Thymus (tissue), 11 donors: ENCODE results near the gene ZNF687. TPM values are rescaled to one million over a fixed set of nuclear protein-coding genes. Genes with fewer than 3 reads are reported as not detected.
"Not testable (repeated sequence)": the region's sequence is repeated elsewhere in the genome, so short reads cannot be mapped to it uniquely, and the experiment has no call there.

ENCODE experiments used
- DNase-seq, 9 donors: peaks; one replicate each; pipeline ENCODE4 v3.0.0-alpha.2; 2013; ENCODE audit warnings: low spot score in 9 of 9, low read depth in 6 of 9, missing footprints in 1 of 9
- H3K27ac ChIP-seq, 2 donors: one replicate each; pipeline ENCODE4 v1.5.1; 2013; ENCODE audit warnings: control low read depth in 1 of 2, low read depth in 1 of 2, low read length in 1 of 2, mild to moderate bottlenecking in 1 of 2, moderate library complexity in 1 of 2
- H3K27me3 ChIP-seq, 2 donors: one replicate each; pipeline ENCODE4 v1.5.1; 2013; ENCODE audit warnings: low read length in 1 of 2; ENCODE audit not compliant: control insufficient read depth in 2 of 2, insufficient read depth in 1 of 2
- H3K36me3 ChIP-seq, 2 donors: one replicate each; pipeline ENCODE4 v1.5.1; 2013; ENCODE audit warnings: low read length in 1 of 2, mild to moderate bottlenecking in 1 of 2, moderate library complexity in 1 of 2; ENCODE audit not compliant: control insufficient read depth in 2 of 2, insufficient read depth in 2 of 2
- H3K4me1 ChIP-seq, 2 donors: one replicate each; pipeline ENCODE4 v1.5.1; 2013; ENCODE audit warnings: low read length in 2 of 2; ENCODE audit not compliant: control insufficient read depth in 2 of 2, insufficient read depth in 2 of 2
- H3K4me3 ChIP-seq, 2 donors: one replicate each; pipeline ENCODE4 v1.5.1; 2013; ENCODE audit warnings: low read length in 2 of 2, control low read depth in 1 of 2, mild to moderate bottlenecking in 1 of 2
- H3K9me3 ChIP-seq, 2 donors: one replicate each; pipeline ENCODE4 v1.5.1; 2013; ENCODE audit warnings: low read length in 1 of 2, mild to moderate bottlenecking in 1 of 2; ENCODE audit not compliant: control insufficient read depth in 2 of 2, insufficient read depth in 1 of 2
- WGBS: extraction: QIAGEN DNeasy Blood & Tissue Kit; methylation state at CpG from one replicate; pipeline ENCODE4 v1.1.7; 2013; 5-methylcytosine and 5-hydroxymethylcytosine counted together
- polyA plus RNA-seq: library from polyadenylated mRNA; stranded (reverse); fragments of 200-250 nt; gene quantifications from one replicate; pipeline ENCODE4 v1.2.3, GENCODE V29; 2013
- total RNA-seq: library from RNA; stranded (reverse); fragments of 120-200 nt; gene quantifications from one replicate; pipeline ENCODE4 v1.2.4, GENCODE V29; 2013
- donor health status: healthy.

Gene ZNF687
- total and polyA plus RNA-seq, 2 donors: 9.8 to 11.1 TPM

DNA sequence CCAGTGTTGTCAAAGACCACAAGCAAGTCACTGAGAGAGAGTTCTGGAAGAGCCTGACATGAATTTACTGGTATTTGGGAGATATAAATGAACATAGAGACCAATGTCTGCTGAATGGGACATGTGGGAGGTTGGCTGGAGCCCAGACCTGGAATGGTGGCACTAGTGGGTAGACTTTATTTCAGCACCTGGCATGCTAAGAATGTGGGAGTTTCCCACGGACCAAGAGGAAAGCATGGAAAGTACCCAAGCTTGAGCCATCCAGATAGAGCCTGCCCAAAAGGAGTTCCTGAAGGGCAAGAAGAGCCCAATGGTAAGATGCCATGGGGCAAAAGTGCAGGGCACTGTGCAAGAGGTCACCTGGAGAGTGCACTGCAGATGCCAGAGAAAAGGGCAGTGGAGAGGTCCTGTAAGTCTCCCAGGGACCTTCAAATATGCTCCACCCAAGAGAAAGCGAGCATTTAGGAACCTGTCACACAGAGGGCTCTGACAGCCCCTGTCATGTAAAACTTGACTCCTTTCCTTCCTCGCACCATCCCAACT, 8.1 kb upstream of the ZNF687 start:
- Histone ChIP-seq H3K27ac (no peak overlapping the region), H3K4me1 (no peaks in the 10 kb centered on the region), H3K9me3 (no peaks in the 10 kb centered on the region), H3K36me3 (peaks cover 0 to 15% of the 10 kb centered on the region in 2 donors), H3K27me3 (no peaks in the 10 kb centered on the region), H3K4me3 (no peak overlapping the region)
- no peak for DNase-seq
- 95% methylated on average over 3 of the region's 3 CpGs for WGBS

GRCh38 chr1:151275341-151275740, 6.8 kb upstream of the ZNF687 start:
- H3K27ac ChIP-seq, H3K27me3 ChIP-seq, H3K4me3 ChIP-seq, H3K9me3 ChIP-seq, H3K4me1 ChIP-seq, DNase-seq: not testable (repeated sequence)
- WGBS: 96% methylated on average over 5 of the region's 5 CpGs
- H3K36me3 ChIP-seq: peaks cover 0 to 10% of the 10 kb centered on the region in 2 donors

DNA sequence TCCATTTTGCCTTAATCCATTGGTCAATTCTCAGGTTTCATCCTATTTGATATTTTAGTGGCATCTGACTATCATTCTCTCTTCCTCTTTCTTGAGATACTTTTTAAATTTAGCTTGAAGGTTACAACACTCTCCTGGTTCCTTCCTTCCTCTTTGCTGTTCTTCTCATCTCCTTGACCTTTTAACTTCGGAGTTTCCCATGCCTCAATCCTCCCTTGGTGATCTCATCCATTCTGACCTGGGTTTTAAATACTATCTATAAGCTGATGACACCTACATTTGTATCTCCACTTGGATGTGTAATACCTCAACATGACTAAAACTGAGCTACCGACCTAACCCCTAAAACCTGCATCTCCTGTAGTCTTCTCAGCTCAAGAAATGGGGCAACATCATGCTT, 4.8 kb upstream of the ZNF687 start:
- DNase-seq: no peak
- peaks cover 0 to 3% of the 10 kb centered on the region in 2 donors for H3K36me3 ChIP-seq
- H3K9me3 ChIP-seq: no peaks in the 10 kb centered on the region
- peaks cover 3 to 11% of the 10 kb centered on the region in 2 donors for H3K4me1 ChIP-seq
- 59% methylated on average over 2 of the region's 2 CpGs for WGBS
- H3K27me3 ChIP-seq: no peaks in the 10 kb centered on the region
- H3K27ac ChIP-seq: no peak overlapping the region
- no peak overlapping the region for H3K4me3 ChIP-seq

GRCh38 chr1:151281225-151281968, 702 bp upstream of the ZNF687 start:
- DNase-seq: peak; percentile 82 to 97 (median 89)
- Histone ChIP-seq H3K9me3 (peaks cover 0 to 5% of the 10 kb centered on the region in 2 donors), H3K27me3 (no peaks in the 10 kb centered on the region), H3K36me3 (peaks cover 8 to 13% of the 10 kb centered on the region in 2 donors), H3K4me3 (peak overlapping the region; percentile 57 to 79), H3K27ac (peak overlapping the region; percentile 98 to 99), H3K4me1 (peaks cover 17 to 31% of the 10 kb centered on the region in 2 donors)
- WGBS: under 1% methylated on average over 48 of the region's 48 CpGs

DNA sequence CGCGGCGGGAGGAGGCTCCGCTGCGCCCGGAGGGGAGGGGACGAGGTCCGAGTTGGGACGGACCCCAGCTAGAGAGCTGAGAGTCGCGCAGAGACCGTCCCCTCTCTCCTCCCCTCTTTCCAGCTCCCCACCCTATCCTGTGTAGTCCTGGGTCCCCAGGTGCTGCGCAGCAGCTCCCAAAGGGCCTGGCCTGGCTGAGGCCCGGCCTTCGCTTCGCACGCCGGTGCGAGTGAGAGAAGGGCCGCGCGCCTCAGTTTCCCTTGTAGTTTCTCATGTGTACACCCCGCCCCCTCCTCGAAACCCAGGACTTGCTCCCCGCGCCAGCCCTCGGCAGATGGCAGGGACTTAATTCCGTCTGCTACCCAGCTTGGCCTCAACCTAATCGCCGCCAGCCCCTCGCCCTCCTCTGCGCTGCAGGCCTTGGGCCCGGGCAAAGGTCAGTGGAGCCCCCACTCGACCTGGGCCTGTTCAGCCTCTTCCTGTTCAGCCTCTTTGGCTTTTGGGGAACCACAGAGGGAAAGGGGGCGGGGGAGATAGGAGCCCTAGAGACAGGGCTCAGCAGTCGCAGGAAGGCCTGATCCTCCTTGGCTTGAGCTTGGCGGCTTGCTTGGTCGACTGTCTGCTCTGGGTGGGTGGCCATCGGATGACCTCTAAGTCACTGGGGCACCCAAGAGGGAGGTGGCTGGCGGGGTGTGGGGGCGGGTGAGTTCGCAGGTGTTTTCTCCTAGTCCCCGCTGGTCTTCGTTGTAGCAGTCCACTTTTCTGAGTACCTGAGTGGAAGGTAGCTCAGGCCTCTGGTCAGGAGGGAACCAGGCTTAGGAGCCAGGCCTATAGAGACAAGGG, 1.0 kb downstream of the ZNF687 start:
- peak overlapping the region; percentile 57 to 79 for H3K4me3 ChIP-seq
- H3K9me3 ChIP-seq: peaks cover 0 to 5% of the 10 kb centered on the region in 2 donors
- peaks cover 17 to 31% of the 10 kb centered on the region in 2 donors for H3K4me1 ChIP-seq
- H3K27ac ChIP-seq: peak overlapping the region; percentile 72 to 98
- H3K36me3 ChIP-seq: peaks cover 25 to 30% of the 10 kb centered on the region in 2 donors
- H3K27me3 ChIP-seq: no peaks in the 10 kb centered on the region
- 8% methylated on average over 44 of the region's 44 CpGs for WGBS
- peak in 7 of 9 donors; percentile 9 to 52 (median 23) for DNase-seq

- peaks cover 17 to 31% of the 10 kb centered on the region in 2 donors for H3K4me1 ChIP-seq
- no peak overlapping the region for H3K4me3 ChIP-seq
- peaks cover 35 to 40% of the 10 kb centered on the region in 2 donors for H3K36me3 ChIP-seq
- WGBS: 93% methylated on average over 2 of the region's 2 CpGs
- no peaks in the 10 kb centered on the region for H3K27me3 ChIP-seq
- peaks cover 0 to 5% of the 10 kb centered on the region in 2 donors for H3K9me3 ChIP-seq
- DNase-seq: no peak
- no peak overlapping the region for H3K27ac ChIP-seq
Measured at GRCh38 chr1:151284013-151284577, 2.0 kb downstream of the ZNF687 start.

GRCh38 chr1:151286619-151287340, 4.7 kb downstream of the ZNF687 start:
- H3K27ac ChIP-seq: no peak overlapping the region
- peaks cover 0 to 5% of the 10 kb centered on the region in 2 donors for H3K9me3 ChIP-seq
- peaks cover 14 to 23% of the 10 kb centered on the region in 2 donors for H3K4me1 ChIP-seq
- no peak for DNase-seq
- WGBS: 96% methylated on average over 10 of the region's 10 CpGs
- no peaks in the 10 kb centered on the region for H3K27me3 ChIP-seq
- no peak overlapping the region for H3K4me3 ChIP-seq
- H3K36me3 ChIP-seq: peaks cover 60 to 64% of the 10 kb centered on the region in 2 donors

DNA sequence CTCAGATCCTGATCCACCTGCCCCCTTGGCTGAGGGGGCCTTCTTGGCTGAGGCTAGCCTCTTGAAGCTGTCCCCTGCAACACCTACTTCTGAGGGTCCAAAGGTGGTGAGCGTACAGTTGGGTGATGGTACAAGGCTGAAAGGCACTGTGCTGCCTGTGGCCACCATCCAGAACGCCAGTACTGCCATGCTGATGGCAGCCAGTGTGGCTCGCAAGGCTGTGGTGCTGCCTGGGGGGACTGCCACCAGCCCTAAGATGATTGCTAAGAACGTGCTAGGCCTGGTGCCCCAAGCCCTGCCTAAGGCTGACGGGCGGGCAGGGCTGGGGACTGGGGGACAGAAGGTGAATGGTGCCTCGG, 5.2 kb downstream of the ZNF687 start:
- WGBS: 98% methylated on average over 7 of the region's 7 CpGs
- Histone ChIP-seq H3K4me3 (no peak overlapping the region), H3K9me3 (peaks cover 0 to 5% of the 10 kb centered on the region in 2 donors), H3K27me3 (no peaks in the 10 kb centered on the region), H3K4me1 (peaks cover 14 to 23% of the 10 kb centered on the region in 2 donors), H3K36me3 (peaks cover 65 to 69% of the 10 kb centered on the region in 2 donors), H3K27ac (no peak overlapping the region)
- DNase-seq: no peak
